Stimulated activated CD4-positive, alpha-beta T cell treated with anti-CD3 and anti-CD28 coated beads, Interleukin-15, amount 100 ng/mL, for 48 hours (primary cell): Measurements from ENCODE around the gene SEPHS1.

Source experiments
- DNase-seq, 2 donors: peaks; one replicate each; pipeline ENCODE4 v3.0.0-alpha.2; 2020; ENCODE audit warnings: low read depth in 2 of 2

The SEPHS1 gene

GRCh38 chr10:13328126-13328525 is 20.0 kb downstream of the SEPHS1 start:
- no peak for DNase-seq

DNA sequence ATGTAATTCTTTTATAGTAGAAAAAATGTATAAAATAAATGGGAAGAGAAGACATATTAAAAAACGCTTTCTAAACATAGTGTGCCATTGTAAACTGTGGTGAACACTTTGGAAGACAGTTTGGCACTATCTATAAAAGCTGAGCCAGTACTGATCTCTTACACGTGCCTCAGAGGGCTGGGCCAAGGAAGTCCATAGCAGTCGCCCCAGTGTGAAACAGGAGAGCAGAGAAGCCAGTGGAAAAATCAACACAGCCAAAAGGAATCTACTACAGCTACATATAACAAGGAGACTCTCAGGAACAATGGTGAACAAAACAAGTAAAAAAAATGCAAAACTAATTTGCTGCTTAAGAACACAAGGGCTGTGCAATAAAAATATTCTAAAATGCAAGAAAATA is 20.6 kb downstream of the SEPHS1 start:
- no peak for DNase-seq

- no peak for DNase-seq
These were observed 25.4 kb downstream of the SEPHS1 start for GRCh38 chr10:13322615-13323148.

- DNase-seq: no peak
These were observed 26.5 kb downstream of the SEPHS1 start for GRCh38 chr10:13321576-13321975.

DNA sequence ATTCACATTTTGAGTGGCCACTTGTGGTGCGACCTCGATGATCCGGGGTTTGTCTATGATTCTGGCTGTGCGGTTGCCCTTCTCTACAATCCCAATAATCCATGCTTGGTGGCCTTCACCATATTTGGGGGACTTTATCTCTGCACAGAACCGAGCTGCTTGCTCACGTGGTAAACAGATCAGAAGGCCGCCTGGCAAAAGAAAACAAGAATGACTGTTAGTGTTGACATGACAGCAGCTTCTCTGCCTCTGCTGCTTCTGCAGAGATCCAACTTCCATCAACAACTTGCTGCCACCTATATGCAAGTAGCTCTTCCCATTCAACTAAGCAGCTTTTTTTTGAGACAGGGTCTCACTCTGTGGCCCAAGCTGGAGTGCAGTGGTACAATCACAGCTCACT is 28.9 kb downstream of the SEPHS1 start:
- no peak for DNase-seq

- no peak for DNase-seq
These were observed 30.6 kb downstream of the SEPHS1 start for GRCh38 chr10:13317474-13317873.

DNA sequence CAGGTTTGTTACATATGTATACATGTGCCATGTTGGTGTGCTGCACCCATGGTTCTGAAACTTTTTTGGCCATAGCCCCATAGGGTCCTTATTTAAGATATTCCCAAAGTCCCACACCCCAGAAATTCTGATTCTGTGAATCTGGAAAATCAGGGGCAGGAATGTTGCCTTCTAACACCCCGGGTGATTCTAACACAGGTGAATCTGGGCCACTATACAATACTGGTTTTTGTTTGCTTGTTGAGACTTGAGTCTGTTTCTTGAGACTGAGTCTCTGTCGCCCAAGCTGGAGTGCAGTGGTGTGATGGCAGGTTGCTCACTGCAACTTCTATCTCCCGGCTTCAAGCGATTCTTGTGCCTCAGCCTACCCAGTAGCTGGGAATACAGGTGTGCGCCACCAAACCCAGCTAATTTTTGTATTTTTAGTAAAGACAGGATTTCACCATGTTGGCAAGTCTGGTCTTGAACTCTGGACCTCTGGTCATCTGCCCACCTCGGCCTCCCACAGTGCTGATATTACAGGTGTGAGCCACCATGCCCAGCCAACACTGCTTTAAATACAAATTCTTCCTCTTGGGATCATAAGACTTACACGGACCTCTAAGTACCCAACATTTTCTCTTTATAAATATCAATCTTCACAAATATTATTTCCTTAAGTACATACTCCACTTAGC is 31.3 kb downstream of the SEPHS1 start:
- no peak for DNase-seq

- DNase-seq: no peak
These were observed 32.7 kb downstream of the SEPHS1 start for GRCh38 chr10:13315361-13315760.

GRCh38 chr10:13311177-13311575 is 36.9 kb downstream of the SEPHS1 start:
- no peak for DNase-seq

GRCh38 chr10:13310518-13311176 is 37.4 kb downstream of the SEPHS1 start:
- DNase-seq: no peak

DNA sequence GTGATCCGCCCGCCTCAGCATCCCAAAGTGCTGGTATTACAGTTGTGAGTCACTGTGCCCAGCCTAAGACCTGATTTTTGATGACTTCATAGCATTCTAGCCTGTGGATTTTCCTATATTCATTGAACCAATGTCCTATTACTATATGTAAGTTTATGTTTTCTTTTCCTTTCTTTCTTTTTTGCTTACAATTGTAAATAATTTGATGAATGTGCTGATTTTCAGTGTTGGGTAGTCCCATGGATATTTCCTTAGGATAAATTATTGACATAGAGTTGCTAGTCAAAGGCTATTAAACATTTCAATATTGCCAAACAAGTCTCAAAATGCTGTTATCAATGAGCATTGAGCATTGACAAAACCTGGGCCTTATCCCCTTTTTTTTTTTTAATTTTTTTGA is 38.3 kb downstream of the SEPHS1 start:
- DNase-seq: no peak

- DNase-seq: no peak
These were observed 40.0 kb downstream of the SEPHS1 start for GRCh38 chr10:13308096-13308495.

DNA sequence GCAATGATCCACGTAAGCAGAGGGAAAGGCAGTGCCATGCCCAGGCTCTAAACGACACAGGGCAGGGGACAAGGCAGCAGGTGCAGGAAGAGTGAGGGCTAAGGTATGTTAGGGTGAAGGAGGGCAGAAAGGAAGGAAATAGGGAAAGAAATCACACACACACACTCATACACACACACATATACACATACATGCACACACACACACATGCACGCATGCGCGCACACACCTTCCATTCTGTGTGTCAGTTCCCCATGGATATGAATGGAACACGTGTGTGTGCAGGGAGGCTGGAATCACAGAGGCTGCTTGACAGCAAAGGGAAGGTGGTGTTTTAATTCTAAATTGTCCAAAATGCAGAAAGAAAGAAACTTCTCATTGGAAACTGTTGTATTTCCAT is 42.0 kb downstream of the SEPHS1 start:
- DNase-seq: no peak

DNA sequence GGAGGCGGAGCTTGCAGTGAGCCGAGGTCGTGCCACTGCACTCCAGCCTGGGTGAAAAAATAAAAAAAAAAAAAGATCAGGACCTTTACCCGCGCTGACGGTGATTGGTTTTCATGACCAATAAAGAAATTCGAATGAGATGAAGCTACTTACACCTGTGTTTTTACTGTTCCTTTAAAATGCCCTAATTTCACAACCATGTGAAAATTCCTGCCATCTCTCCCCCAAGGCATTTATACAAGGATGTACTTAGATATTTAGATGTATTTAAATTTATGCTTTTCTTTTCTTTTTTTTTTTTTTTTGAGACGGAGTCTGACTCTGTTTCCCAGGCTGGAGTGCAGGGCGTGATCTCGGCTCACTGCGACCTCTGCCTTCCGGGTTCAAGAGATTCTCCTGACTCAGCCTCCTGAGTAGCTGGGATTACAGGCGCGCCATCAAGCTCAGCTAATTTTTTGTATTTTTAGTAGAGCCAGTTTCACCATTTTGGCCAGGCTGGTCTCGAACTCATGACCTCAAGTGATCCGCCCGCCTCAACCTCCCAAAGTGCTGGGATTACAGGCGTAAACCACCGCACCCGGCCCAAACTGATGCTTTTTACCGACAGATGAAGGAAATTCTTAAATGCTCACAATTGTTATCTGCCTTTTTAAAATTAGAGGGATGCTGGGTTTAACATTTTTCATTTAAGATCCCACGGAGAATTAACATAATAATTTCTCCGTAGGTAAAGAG is 45.1 kb downstream of the SEPHS1 start:
- DNase-seq: no peak

GRCh38 chr10:13299437-13300287 is 48.4 kb downstream of the SEPHS1 start, which contains the start of gene PHYH:
TSS of gene PHYH (minus strand) at chr10:13300064. CDS start at chr10:13300042, 22 bp downstream.
- DNase-seq: peak; percentile 54 to 61

- DNase-seq: no peak
These were observed 49.2 kb downstream of the SEPHS1 start for GRCh38 chr10:13298748-13299436.

DNA sequence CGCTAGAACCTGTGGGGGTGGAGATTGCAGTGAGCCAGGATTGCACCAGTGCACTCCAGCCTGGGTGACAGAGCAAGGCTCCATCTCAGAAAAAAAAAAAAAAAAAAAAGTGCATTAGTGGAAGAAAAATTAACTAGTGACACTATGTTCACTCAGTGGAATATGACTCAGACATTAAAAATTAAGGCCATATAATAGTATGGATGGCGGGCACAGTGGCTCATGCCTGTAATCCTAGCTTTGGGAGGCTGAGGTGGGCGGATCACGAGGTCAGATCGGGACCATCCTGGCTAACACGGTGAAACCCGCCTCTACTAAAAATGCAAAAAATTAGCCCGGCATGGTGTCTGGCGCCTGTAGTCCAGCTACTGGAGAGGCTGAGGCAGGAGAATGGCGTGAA is 51.6 kb downstream of the SEPHS1 start:
- no peak for DNase-seq

DNA sequence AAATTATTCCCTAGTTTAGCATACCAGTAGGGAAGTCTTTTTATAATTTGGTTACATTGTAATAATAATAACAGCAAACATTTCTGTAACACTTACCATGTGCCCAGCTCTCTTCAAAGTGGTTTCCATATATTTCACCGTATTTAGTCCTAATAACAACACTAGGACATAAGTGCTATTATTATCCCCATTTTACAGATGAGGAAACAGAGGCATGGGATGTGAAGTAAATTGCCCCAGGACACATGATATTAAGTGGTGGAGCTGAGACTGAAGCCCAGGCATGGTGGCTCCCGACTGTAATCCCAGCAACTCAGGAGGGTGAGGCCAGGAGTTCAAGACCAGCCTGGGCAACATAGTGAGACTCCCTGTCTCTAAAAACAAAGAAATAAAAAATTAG is 53.3 kb downstream of the SEPHS1 start:
- no peak for DNase-seq

- DNase-seq: no peak
These were observed 56.0 kb downstream of the SEPHS1 start for GRCh38 chr10:13291821-13292773.

DNA sequence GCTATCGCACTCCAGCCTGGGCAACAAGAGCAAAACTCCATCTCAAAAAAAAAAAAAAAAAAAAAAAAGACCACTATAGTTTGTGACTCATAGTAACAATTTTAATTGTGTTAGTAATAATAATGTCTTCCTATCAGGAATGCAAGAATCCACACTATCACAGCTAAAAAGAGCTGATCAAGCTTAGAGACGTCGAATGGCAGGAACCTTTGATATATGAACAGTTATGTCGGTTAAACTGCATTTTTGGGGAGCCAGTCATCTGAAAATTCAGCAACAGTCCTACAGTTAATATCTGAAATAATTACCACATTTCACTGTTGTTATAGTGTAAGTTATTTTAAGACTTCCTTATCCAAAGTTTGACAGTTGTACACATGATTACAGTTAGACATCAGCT is 57.0 kb downstream of the SEPHS1 start:
- no peak for DNase-seq
